Mesothelial cell of epicardium (in vitro differentiated cells): ENCODE data around the gene DXO. TPM values are rescaled to one million over a fixed set of nuclear protein-coding genes. Genes with fewer than 3 reads are reported as not detected.
A peak's percentile ranks its signal among the peaks of the same experiment; 100 is the strongest.
"Not testable (repeated sequence)": the region's sequence is repeated elsewhere in the genome, so short reads cannot be mapped to it uniquely, and the experiment has no call there.

Experiments
- DNase-seq, 2 experiments: peaks; one replicate each; pipeline ENCODE4 v3.0.0; 2021; ENCODE audit warnings: low spot score in 2 of 2; ENCODE audit not compliant: unreplicated experiment in 2 of 2
- H3K27ac Mint-ChIP-seq: 2 replicates; pipeline ENCODE4 v1.8.0; 2021; ENCODE audit warnings: mixed read lengths
- H3K27me3 Mint-ChIP-seq: 2 replicates; pipeline ENCODE4 v1.8.0; 2021; ENCODE audit warnings: low read depth, mixed read lengths
- H3K36me3 Mint-ChIP-seq: 2 replicates; pipeline ENCODE4 v1.8.0; 2021; ENCODE audit warnings: mixed read lengths
- H3K4me1 Mint-ChIP-seq: 2 replicates; pipeline ENCODE4 v1.8.0; 2021; ENCODE audit warnings: mixed read lengths
- H3K4me3 Mint-ChIP-seq: 2 replicates; pipeline ENCODE4 v1.8.0; 2021; ENCODE audit warnings: mild to moderate bottlenecking, moderate library complexity, mixed read lengths
- H3K9me3 Mint-ChIP-seq: 2 replicates; pipeline ENCODE4 v1.8.0; 2021; ENCODE audit warnings: mixed read lengths
- CTCF ChIP-seq: fragments of 200-600 bp; sonication (generic); IDR thresholded peaks from one replicate; pipeline ENCODE4 v1.5.0; 2021; ENCODE audit warnings: antibody characterized with exemption; ENCODE audit not compliant: unreplicated experiment
- total RNA-seq: library from RNA; stranded (reverse); gene quantifications from 3 replicates; pipeline ENCODE4 v1.2.1, GENCODE V29; 2021

The DXO gene
- total RNA-seq, 1 donor from 2014 or later, result 28.1 TPM

- H3K27me3 Mint-ChIP-seq, result no peaks in the 10 kb centered on the region
- no peaks in the 10 kb centered on the region for H3K9me3 Mint-ChIP-seq
- H3K36me3 Mint-ChIP-seq, result peaks cover 16% of the 10 kb centered on the region
- H3K27ac Mint-ChIP-seq, result no peak overlapping the region
- H3K4me3 Mint-ChIP-seq, result no peak overlapping the region
- no peak for TF ChIP-seq CTCF
- no peaks in the 10 kb centered on the region for H3K4me1 Mint-ChIP-seq
- DNase-seq, result no peak
Observed at GRCh38 chr6:31978831-31979230, 6.9 kb upstream of the DXO start.

- Mint-ChIP-seq H3K9me3 (no peaks in the 10 kb centered on the region), H3K27ac (no peak overlapping the region), H3K4me1 (peaks cover 6% of the 10 kb centered on the region), H3K4me3 (no peak overlapping the region), H3K27me3 (no peaks in the 10 kb centered on the region), H3K36me3 (peaks cover 16% of the 10 kb centered on the region)
- no peak for TF ChIP-seq CTCF
- DNase-seq, result no peak
Observed at GRCh38 chr6:31977816-31978431, 6.0 kb upstream of the DXO start.

- H3K36me3 Mint-ChIP-seq, result peaks cover 16% of the 10 kb centered on the region
- H3K4me3 Mint-ChIP-seq, H3K27me3 Mint-ChIP-seq, DNase-seq, H3K9me3 Mint-ChIP-seq, H3K27ac Mint-ChIP-seq: not testable (repeated sequence)
- H3K4me1 Mint-ChIP-seq, result peaks cover 13% of the 10 kb centered on the region
Observed at GRCh38 chr6:31976065-31976464, 4.1 kb upstream of the DXO start.

- H3K9me3 Mint-ChIP-seq, result no peaks in the 10 kb centered on the region
- peak overlapping the region; percentile 100 for H3K27ac Mint-ChIP-seq
- DNase-seq, result no peak
- H3K4me1 Mint-ChIP-seq, result peaks cover 15% of the 10 kb centered on the region
- H3K36me3 Mint-ChIP-seq, result peaks cover 18% of the 10 kb centered on the region
- H3K27me3 Mint-ChIP-seq, result no peaks in the 10 kb centered on the region
- peak overlapping the region; percentile 97 for H3K4me3 Mint-ChIP-seq
- TF ChIP-seq CTCF, result no peak
Observed at GRCh38 chr6:31972709-31973350, 892 bp upstream of the DXO start.

- H3K36me3 Mint-ChIP-seq, result peaks cover 21% of the 10 kb centered on the region
Observed at GRCh38 chr6:31971279-31971992, 502 bp downstream of the DXO start.

More at GRCh38 chr6:31971279-31971992, 502 bp downstream of the DXO start:
- peak overlapping the region; percentile 97 for H3K4me3 Mint-ChIP-seq
- no peak for DNase-seq
- TF ChIP-seq CTCF, result no peak
- H3K27ac Mint-ChIP-seq, result peak overlapping the region; percentile 100
- H3K27me3 Mint-ChIP-seq, result no peaks in the 10 kb centered on the region
- no peaks in the 10 kb centered on the region for H3K9me3 Mint-ChIP-seq
- H3K4me1 Mint-ChIP-seq, result peaks cover 15% of the 10 kb centered on the region
